ENCODE data around the gene HSF4.

GRCh38 chr16:67157892-67158635 is 6.5 kb upstream of the HSF4 start:
- TF ChIP-seq CTCF (IDR thresholded peaks at IDR 0.05) (no peak), EP300 (IDR thresholded peaks at IDR 0.05; ENCODE audit: low read depth) (no peak), POLR2A (IDR thresholded peaks at IDR 0.05) (no peak)

All from transverse colon (tissue), 3 donors.